Smooth muscle cell (in vitro differentiated cells): ENCODE data around the gene WDR86. TPM values are rescaled to one million over a fixed set of nuclear protein-coding genes. Genes with fewer than 3 reads are reported as not detected.
A peak's percentile ranks its signal among the peaks of the same experiment; 100 is the strongest.

Source experiments
- DNase-seq: peaks from one replicate; lab custom pipeline; 2025; ENCODE audit not compliant: unreplicated experiment; lab: John Stamatoyannopoulos, UW
- H2AFZ ChIP-seq: fragments of 200-600 bp; sonication (generic); 2 replicates; pipeline ENCODE4 v1.6.0; 2016; ENCODE audit warnings: antibody characterized with exemption, low read depth, mild to moderate bottlenecking
- H3F3A ChIP-seq: fragments of 200-600 bp; sonication (generic); 2 replicates; pipeline ENCODE4 v1.6.0; 2017; ENCODE audit warnings: antibody characterized with exemption, low read depth
- H3K27ac ChIP-seq: fragments of 200-600 bp; sonication (generic); 2 replicates; pipeline ENCODE4 v1.5.1; 2016; ENCODE audit warnings: low read depth, mild to moderate bottlenecking
- H3K27me3 ChIP-seq: fragments of 200-600 bp; sonication (generic); 2 replicates; pipeline ENCODE4 v1.6.1; 2016; ENCODE audit warnings: low read depth, mild to moderate bottlenecking
- H3K36me3 ChIP-seq: fragments of 200-600 bp; sonication (generic); 2 replicates; pipeline ENCODE4 v1.5.1; 2016; ENCODE audit warnings: low read depth
- H3K4me1 ChIP-seq: fragments of 200-600 bp; sonication (generic); 2 replicates; pipeline ENCODE4 v1.5.1; 2016; ENCODE audit warnings: low read depth
- H3K4me2 ChIP-seq: fragments of 200-600 bp; sonication (generic); 2 replicates; pipeline ENCODE4 v1.6.0; 2016; ENCODE audit warnings: mild to moderate bottlenecking
- H3K4me3 ChIP-seq: fragments of 200-600 bp; sonication (generic); 2 replicates; pipeline ENCODE4 v1.5.1; 2016; ENCODE audit warnings: mild to moderate bottlenecking
- H3K79me2 ChIP-seq: fragments of 200-600 bp; sonication (generic); 2 replicates; pipeline ENCODE4 v1.6.0; 2016; ENCODE audit warnings: low read depth, mild to moderate bottlenecking
- H3K9ac ChIP-seq: fragments of 200-600 bp; sonication (generic); 2 replicates; pipeline ENCODE4 v1.6.0; 2016; ENCODE audit warnings: low read depth
- H3K9me3 ChIP-seq: fragments of 200-600 bp; sonication (generic); replicated peaks from 2 replicates; pipeline ENCODE4 v1.5.1; 2016; ENCODE audit warnings: low read depth
- H4K20me1 ChIP-seq: fragments of 200-600 bp; sonication (generic); 2 replicates; pipeline ENCODE4 v1.6.0; 2016; ENCODE audit warnings: low read depth
- WGBS: methylation state at CpG from one replicate; pipeline ENCODE4 v1.1.7; 2016; ENCODE audit warnings: low lambda C conversion rate; 5-methylcytosine and 5-hydroxymethylcytosine counted together
- polyA plus RNA-seq: library from polyadenylated mRNA; unstranded; fragments of >200 nt; fragmentation: Nextera tagmentation; extraction: Ambion mirVana; gene quantifications from 2 replicates; pipeline ENCODE4 v1.2.1, GENCODE V29; 2016
- total RNA-seq: library from RNA; depleted of rRNA; stranded (reverse); fragments of >200 nt; gene quantifications from 2 replicates; pipeline ENCODE4 v1.2.3, GENCODE V29; 2014
- TF ChIP-seq, protein P1 (sequence below): fragments of 200-600 bp; sonication (generic); IDR thresholded peaks from 2 replicates; pipeline ENCODE4 v1.5.1; 2017; ENCODE audit warnings: borderline replicate concordance, mild to moderate bottlenecking, antibody characterized with exemption; ENCODE audit not compliant: insufficient read depth, poor library complexity, severe bottlenecking

Gene WDR86, protein sequence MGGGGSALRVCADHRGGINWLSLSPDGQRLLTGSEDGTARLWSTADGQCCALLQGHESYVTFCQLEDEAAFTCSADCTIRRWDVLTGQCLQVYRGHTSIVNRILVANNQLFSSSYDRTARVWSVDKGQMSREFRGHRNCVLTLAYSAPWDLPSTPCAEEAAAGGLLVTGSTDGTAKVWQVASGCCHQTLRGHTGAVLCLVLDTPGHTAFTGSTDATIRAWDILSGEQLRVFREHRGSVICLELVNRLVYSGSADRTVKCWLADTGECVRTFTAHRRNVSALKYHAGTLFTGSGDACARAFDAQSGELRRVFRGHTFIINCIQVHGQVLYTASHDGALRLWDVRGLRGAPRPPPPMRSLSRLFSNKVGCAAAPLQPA
- total RNA-seq = 1.3 and 5.6 TPM in 2 replicates
- polyA plus RNA-seq = 4.1 and 8.3 TPM in 2 replicates

DNA sequence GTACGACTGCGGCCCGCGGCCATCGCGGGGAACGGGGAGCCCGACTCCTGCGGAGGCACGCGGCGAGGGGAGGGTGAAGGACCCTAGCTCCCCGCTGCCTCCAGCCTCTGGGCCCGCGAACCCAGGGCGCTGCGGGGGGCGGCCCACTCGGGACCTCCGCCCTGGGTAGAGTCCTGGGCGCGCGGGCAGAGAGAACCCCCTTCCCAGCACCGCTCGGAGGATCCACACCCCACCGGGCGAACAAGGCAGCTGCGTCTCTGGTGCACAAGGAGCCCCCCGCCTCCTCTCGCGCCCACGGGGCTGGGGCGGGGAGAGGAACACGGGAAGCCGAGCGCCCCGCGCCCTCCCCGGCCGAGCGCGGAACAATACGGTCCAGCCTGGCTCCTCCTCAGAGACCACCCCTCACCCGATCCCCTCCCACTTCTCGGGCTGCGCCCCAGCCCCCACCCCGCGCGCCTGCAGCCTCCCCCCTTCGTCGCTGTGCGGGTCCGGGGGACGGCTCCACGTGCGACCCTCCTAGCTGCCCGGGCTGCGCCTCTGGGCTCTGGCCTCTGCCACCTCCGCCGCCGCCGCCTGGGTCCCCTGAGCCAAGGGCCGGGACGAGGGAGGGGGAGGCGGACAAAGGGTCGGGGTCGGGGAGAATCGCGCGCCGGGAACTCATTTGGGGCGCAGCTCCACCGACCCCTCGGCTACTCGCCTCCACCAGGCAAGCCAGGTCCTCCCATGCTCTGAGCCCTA lies at the start of gene WDR86:
Gene WDR86, minus strand, starts transcription at position 372 of the 738 bp plus-strand sequence. CDS start 449 bp downstream, outside the sequence.
- TF ChIP-seq, protein P1, sequence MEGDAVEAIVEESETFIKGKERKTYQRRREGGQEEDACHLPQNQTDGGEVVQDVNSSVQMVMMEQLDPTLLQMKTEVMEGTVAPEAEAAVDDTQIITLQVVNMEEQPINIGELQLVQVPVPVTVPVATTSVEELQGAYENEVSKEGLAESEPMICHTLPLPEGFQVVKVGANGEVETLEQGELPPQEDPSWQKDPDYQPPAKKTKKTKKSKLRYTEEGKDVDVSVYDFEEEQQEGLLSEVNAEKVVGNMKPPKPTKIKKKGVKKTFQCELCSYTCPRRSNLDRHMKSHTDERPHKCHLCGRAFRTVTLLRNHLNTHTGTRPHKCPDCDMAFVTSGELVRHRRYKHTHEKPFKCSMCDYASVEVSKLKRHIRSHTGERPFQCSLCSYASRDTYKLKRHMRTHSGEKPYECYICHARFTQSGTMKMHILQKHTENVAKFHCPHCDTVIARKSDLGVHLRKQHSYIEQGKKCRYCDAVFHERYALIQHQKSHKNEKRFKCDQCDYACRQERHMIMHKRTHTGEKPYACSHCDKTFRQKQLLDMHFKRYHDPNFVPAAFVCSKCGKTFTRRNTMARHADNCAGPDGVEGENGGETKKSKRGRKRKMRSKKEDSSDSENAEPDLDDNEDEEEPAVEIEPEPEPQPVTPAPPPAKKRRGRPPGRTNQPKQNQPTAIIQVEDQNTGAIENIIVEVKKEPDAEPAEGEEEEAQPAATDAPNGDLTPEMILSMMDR = no peak
- H3K4me2 ChIP-seq = peak within 1 kb of the TSS; percentile 96

DNA sequence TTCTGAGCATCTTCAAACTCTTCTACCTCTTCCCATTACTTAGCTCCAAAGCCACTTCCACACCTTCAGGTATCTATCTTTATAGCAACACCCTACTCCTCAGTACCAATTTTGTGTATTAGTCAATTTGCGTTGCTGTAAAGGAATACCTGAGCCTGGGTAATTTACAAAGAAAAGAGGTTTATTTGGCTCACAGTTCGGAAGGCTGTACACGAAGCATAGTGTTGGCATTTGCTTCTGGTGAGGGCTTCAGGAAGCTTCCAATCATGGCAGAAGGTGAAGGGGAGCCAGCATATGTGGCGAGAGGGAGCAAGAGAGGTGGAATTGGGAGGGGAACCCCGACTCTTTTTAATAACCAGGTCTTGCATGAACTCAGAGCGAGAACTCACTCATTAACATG lies 47.7 kb upstream of the WDR86 start:
- H2AFZ ChIP-seq = no peak overlapping the region
- TF ChIP-seq, protein P1 = no peak

More for the DNA sequence above, at the start of gene WDR86:
- no peak within 1 kb of the TSS for H3K27ac ChIP-seq
- WGBS = 2% methylated on average over 35 of the region's 75 CpGs
- H3K4me3 ChIP-seq = peak within 1 kb of the TSS; percentile 73
- H4K20me1 ChIP-seq = no peaks in the 10 kb centered on the region
- DNase-seq = no peak
- no peaks in the 10 kb centered on the region for H3K4me1 ChIP-seq
- H3K36me3 ChIP-seq = no peaks in the 10 kb centered on the region
- H2AFZ ChIP-seq = peak within 1 kb of the TSS; percentile 81
- H3K9ac ChIP-seq = peak within 1 kb of the TSS; percentile 66
- H3K79me2 ChIP-seq = no peaks in the 10 kb centered on the region
- no peaks in the 10 kb centered on the region for H3F3A ChIP-seq
- H3K27me3 ChIP-seq = peaks cover 36% of the 10 kb centered on the region
- H3K9me3 ChIP-seq = no peaks in the 10 kb centered on the region

DNA sequence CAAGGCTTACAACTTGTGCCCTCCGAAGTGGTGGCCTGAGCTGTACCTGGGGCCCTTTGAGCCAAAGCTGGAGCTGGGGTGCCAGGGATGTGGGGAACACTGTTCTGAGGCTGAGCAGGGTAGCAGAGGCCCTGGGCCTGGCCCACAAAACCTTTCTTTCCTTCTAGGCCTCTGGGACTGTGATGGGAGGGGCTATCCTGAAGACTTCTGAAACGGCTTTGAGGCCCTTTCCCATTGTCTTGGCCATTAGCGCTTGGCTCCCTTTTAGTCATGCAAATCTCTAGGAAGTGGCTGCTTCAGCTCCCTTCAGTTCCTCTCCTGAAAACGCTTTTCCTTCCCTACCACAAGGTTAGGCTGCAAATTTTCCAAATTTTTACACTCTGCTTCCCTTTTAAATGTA lies 46.9 kb upstream of the WDR86 start:
- no peaks in the 10 kb centered on the region for H3K9me3 ChIP-seq
- H3K4me3 ChIP-seq = no peak overlapping the region
- TF ChIP-seq, protein P1 = no peak
- peaks cover 11% of the 10 kb centered on the region for H3K4me1 ChIP-seq
- H3K36me3 ChIP-seq = no peaks in the 10 kb centered on the region
- no peak overlapping the region for H3K9ac ChIP-seq
- H4K20me1 ChIP-seq = no peaks in the 10 kb centered on the region
- no peaks in the 10 kb centered on the region for H3K27me3 ChIP-seq
- DNase-seq = no peak
- H3K4me2 ChIP-seq = no peak overlapping the region
- no peak overlapping the region for H3K27ac ChIP-seq
- no peak overlapping the region for H2AFZ ChIP-seq
- no peaks in the 10 kb centered on the region for H3F3A ChIP-seq
- WGBS = 72% methylated on average over 4 of the region's 4 CpGs
- no peaks in the 10 kb centered on the region for H3K79me2 ChIP-seq

More for the DNA sequence above, 47.7 kb upstream of the WDR86 start:
- Histone ChIP-seq H3K79me2 (no peaks in the 10 kb centered on the region), H3F3A (no peaks in the 10 kb centered on the region), H3K27me3 (no peaks in the 10 kb centered on the region), H3K4me3 (no peak overlapping the region), H3K4me1 (peaks cover 11% of the 10 kb centered on the region), H3K4me2 (no peak overlapping the region), H4K20me1 (no peaks in the 10 kb centered on the region), H3K27ac (no peak overlapping the region), H3K9me3 (no peaks in the 10 kb centered on the region), H3K9ac (no peak overlapping the region), H3K36me3 (no peaks in the 10 kb centered on the region)
- DNase-seq = no peak
- WGBS = 95% methylated on average over 6 of the region's 6 CpGs
